CD4-positive, alpha-beta T cell (primary cell): ENCODE data around the gene MPIG6B. TPM values are rescaled to one million over a fixed set of nuclear protein-coding genes. Genes with fewer than 3 reads are reported as not detected.

Experiments
- ATAC-seq: fragments of 200-7000 bp; cut with Tn5 transposase; one replicate; pipeline ENCODE4 v1.10.0; 2022; ENCODE audit warnings: mild to moderate bottlenecking; ENCODE audit not compliant: poor library complexity
- CTCF ChIA-PET: fragments of 350-600 bp; sonication (Branson Sonifier 250); formaldehyde crosslinking; loops from one replicate; lab custom pipeline; 2021; ENCODE audit warnings: antibody characterized with exemption, inconsistent platforms; lab: Charles Lee
- POLR2A ChIA-PET: fragments of 350-600 bp; sonication (Branson Sonifier 250); formaldehyde crosslinking; loops from one replicate; lab custom pipeline; 2021; ENCODE audit warnings: antibody characterized with exemption, inconsistent platforms; lab: Charles Lee
- DNase-seq, 14 experiments: peaks; one replicate each; pipeline ENCODE4 v3.0.0-alpha.2; 2013 to 2020; ENCODE audit warnings: mixed read lengths in 2 of 14
- H3K27ac ChIP-seq, 2 donors: one replicate each; pipeline versions ENCODE4 v1.5.1 to v1.7.0; 2013; ENCODE audit warnings: low read length in 2 of 2, low read depth in 1 of 2, mild to moderate bottlenecking in 1 of 2
- H3K27me3 ChIP-seq, 2 experiments: 1 replicate in 1 of 2; 2 replicates in 1 of 2; pipeline versions ENCODE4 v1.6.1 to v1.7.0; 2013; ENCODE audit warnings: low read length in 2 of 2, control low read depth in 1 of 2, mild to moderate bottlenecking in 1 of 2, moderate library complexity in 1 of 2; ENCODE audit not compliant: insufficient read depth in 2 of 2, control insufficient read depth in 1 of 2
- H3K36me3 ChIP-seq: one replicate; pipeline ENCODE4 v1.6.1; 2013; ENCODE audit warnings: low read length, control low read depth; ENCODE audit not compliant: insufficient read depth
- H3K4me1 ChIP-seq: one replicate; pipeline ENCODE4 v1.6.1; 2013; ENCODE audit warnings: low read length, control low read depth; ENCODE audit not compliant: insufficient read depth
- H3K4me3 ChIP-seq: one replicate; pipeline ENCODE4 v1.5.1; 2013; ENCODE audit warnings: mild to moderate bottlenecking, low read length, moderate library complexity
- H3K9me3 ChIP-seq, 2 experiments: 1 replicate in 1 of 2; 2 replicates in 1 of 2; pipeline versions ENCODE4 v1.6.1 to v1.7.0; 2013; ENCODE audit warnings: low read length in 2 of 2, mild to moderate bottlenecking in 2 of 2, control low read depth in 1 of 2, moderate library complexity in 1 of 2; ENCODE audit not compliant: control insufficient read depth in 1 of 2, insufficient read depth in 1 of 2
- H3K27ac Mint-ChIP-seq: one replicate; pipeline ENCODE4 v1.8.0; 2020; ENCODE audit warnings: mixed read lengths
- H3K27me3 Mint-ChIP-seq: one replicate; pipeline ENCODE4 v1.8.0; 2021; ENCODE audit warnings: mixed read lengths
- H3K36me3 Mint-ChIP-seq: one replicate; pipeline ENCODE4 v1.8.0; 2021; ENCODE audit warnings: low read depth, mixed read lengths
- H3K4me1 Mint-ChIP-seq: one replicate; pipeline ENCODE4 v1.8.0; 2021; ENCODE audit warnings: low read depth, mixed read lengths
- H3K4me3 Mint-ChIP-seq: one replicate; pipeline ENCODE4 v1.8.0; 2020; ENCODE audit warnings: mild to moderate bottlenecking, mixed read lengths
- H3K9me3 Mint-ChIP-seq: one replicate; pipeline ENCODE4 v1.8.0; 2020; ENCODE audit warnings: mixed read lengths
- intact Hi-C, 2 experiments: fragments of 100-400 bp; cut with DNase I in 1 of 2; cut with micrococcal nuclease in 1 of 2; formaldehyde crosslinking; loops; one replicate each; pipeline versions ENCODE4 v1.15.1 to v1.9.0; 2023 to 2025; cut with DNase I, micrococcal nuclease
- total RNA-seq, 174 experiments: library from RNA in 2 of 174; stranded (reverse) in 2 of 174; gene quantifications; one replicate each; pipeline ENCODE4 v1.2.3 and lab custom pipeline; 2021 to 2026
- TF ChIP-seq, protein P1 (sequence below): fragments of 200-600 bp; IDR thresholded peaks from one replicate; pipeline ENCODE4 v1.8.0; 2022; ENCODE audit warnings: antibody characterized with exemption, mild to moderate bottlenecking

The MPIG6B gene
- total RNA-seq, 2 experiments from 2014 or later: 0.11 to 0.17 TPM

DNA sequence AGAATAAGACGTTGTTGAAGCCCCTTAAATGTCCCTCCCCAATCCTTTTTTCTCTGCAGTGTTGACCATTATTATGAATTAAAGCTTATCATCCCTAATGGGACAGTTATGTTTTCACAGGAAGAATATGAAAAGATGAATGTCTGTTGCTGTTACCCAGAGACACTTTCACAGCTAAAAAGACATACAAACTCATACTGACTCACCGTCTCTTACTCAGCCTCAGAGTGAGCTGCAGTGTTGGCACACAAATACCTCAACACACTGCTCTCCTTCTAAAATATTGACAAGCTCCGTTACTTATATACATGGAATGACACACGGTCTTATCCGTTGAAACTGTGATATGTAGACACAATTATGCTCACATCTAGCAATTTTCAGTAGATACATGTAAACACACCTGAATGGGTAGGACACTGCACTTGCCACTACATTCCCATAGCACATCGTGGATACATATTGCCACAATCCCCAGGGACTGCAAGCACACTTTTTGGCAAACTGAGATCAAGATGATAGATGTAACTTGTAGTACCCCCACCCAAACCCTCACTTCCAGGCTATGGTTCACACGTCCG is 29.7 kb downstream of the MPIG6B start:
- POLR2A ChIA-PET: no interaction called here
- intact Hi-C loops: no loop called here

GRCh38 chr6:31758281-31758680 is 35.1 kb downstream of the MPIG6B start:
- Mint-ChIP-seq H3K27me3 (no peaks in the 10 kb centered on the region), H3K4me3 (no peak overlapping the region), H3K36me3 (peaks cover 4% of the 10 kb centered on the region), H3K9me3 (no peaks in the 10 kb centered on the region), H3K4me1 (no peaks in the 10 kb centered on the region), H3K27ac (no peak overlapping the region)
- ChIA-PET CTCF (interaction anchor here (0.6 to 1.8 kb wide), 2 partner anchors 12 to 90 kb away, joined by 3 to 6 read pairs; no protein-coding TSS in a partner anchor), POLR2A (no interaction called here)
- Histone ChIP-seq H3K27ac (no peak overlapping the region), H3K4me3 (no peak overlapping the region), H3K27me3 (no peaks in the 10 kb centered on the region), H3K9me3 (no peaks in the 10 kb centered on the region), H3K36me3 (peaks cover 2% of the 10 kb centered on the region), H3K4me1 (no peaks in the 10 kb centered on the region)
- intact Hi-C loops: no loop called here
- TF ChIP-seq, protein P1, sequence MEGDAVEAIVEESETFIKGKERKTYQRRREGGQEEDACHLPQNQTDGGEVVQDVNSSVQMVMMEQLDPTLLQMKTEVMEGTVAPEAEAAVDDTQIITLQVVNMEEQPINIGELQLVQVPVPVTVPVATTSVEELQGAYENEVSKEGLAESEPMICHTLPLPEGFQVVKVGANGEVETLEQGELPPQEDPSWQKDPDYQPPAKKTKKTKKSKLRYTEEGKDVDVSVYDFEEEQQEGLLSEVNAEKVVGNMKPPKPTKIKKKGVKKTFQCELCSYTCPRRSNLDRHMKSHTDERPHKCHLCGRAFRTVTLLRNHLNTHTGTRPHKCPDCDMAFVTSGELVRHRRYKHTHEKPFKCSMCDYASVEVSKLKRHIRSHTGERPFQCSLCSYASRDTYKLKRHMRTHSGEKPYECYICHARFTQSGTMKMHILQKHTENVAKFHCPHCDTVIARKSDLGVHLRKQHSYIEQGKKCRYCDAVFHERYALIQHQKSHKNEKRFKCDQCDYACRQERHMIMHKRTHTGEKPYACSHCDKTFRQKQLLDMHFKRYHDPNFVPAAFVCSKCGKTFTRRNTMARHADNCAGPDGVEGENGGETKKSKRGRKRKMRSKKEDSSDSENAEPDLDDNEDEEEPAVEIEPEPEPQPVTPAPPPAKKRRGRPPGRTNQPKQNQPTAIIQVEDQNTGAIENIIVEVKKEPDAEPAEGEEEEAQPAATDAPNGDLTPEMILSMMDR: no peak
- no peak for ATAC-seq
- DNase-seq: no peak

More for the DNA sequence above, 29.7 kb downstream of the MPIG6B start:
- Mint-ChIP-seq H3K27me3 (no peaks in the 10 kb centered on the region), H3K9me3 (no peaks in the 10 kb centered on the region), H3K4me1 (no peaks in the 10 kb centered on the region), H3K36me3 (no peaks in the 10 kb centered on the region), H3K27ac (no peak overlapping the region), H3K4me3 (no peak overlapping the region)
- TF ChIP-seq, protein P1: no peak
- DNase-seq: no peak
- CTCF ChIA-PET: no interaction called here
- Histone ChIP-seq H3K4me1 (no peaks in the 10 kb centered on the region), H3K9me3 (no peaks in the 10 kb centered on the region), H3K4me3 (no peak overlapping the region), H3K27me3 (no peaks in the 10 kb centered on the region), H3K36me3 (no peaks in the 10 kb centered on the region), H3K27ac (no peak overlapping the region)
- no peak for ATAC-seq

DNA sequence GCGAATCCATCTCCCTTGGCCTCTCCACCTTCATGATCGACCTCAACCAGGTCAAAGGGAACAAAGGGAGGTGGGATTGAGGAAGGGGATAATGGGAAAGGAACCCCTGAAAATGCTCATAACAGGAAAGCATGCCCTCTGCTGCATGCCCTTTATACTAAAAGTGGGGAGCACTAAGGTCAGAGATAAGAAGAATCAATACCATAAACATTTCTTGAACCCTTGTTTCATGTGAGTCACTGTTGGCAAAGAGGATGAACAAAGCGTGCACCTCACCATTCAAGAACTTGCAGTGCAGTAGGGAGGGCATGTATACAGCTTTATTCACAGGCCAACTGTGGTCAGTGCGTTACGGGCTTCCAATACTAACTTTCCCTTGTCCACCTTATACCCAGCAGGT is 37.6 kb downstream of the MPIG6B start:
- ChIA-PET POLR2A (no interaction called here), CTCF (no interaction called here)
- no peaks in the 10 kb centered on the region for H3K4me1 Mint-ChIP-seq
- no peak overlapping the region for H3K27ac Mint-ChIP-seq
- H3K36me3 Mint-ChIP-seq: peaks cover 4% of the 10 kb centered on the region
- peaks cover 2% of the 10 kb centered on the region for H3K36me3 ChIP-seq
- no peaks in the 10 kb centered on the region for H3K9me3 ChIP-seq
- no peaks in the 10 kb centered on the region for H3K27me3 ChIP-seq
- H3K4me3 Mint-ChIP-seq: no peak overlapping the region
- intact Hi-C loops: no loop called here
- DNase-seq: no peak
- no peak overlapping the region for H3K4me3 ChIP-seq
- H3K27me3 Mint-ChIP-seq: no peaks in the 10 kb centered on the region
- no peak overlapping the region for H3K27ac ChIP-seq
- no peaks in the 10 kb centered on the region for H3K4me1 ChIP-seq
- ATAC-seq: no peak
- TF ChIP-seq, protein P1: no peak
- no peaks in the 10 kb centered on the region for H3K9me3 Mint-ChIP-seq
